ENCODE measurements around the gene RASA3. TPM values are rescaled to one million over a fixed set of nuclear protein-coding genes. Genes with fewer than 3 reads are reported as not detected.
"Not testable (repeated sequence)": the region's sequence is repeated elsewhere in the genome, so short reads cannot be mapped to it uniquely, and the experiment has no call there.

The RASA3 gene
- total RNA-seq, 6 experiments from 2014 or later = 3.5 to 7.9 (median 4.6) TPM

GRCh38 chr13:114116734-114117133 is 15.7 kb downstream of the RASA3 start:
- Histone ChIP-seq H3K36me3 (no peaks in the 10 kb centered on the region), H3K9me3 (no peaks in the 10 kb centered on the region), H3K4me1 (peaks cover 0 to 14% (median 2%) of the 10 kb centered on the region in 4 donors), H3K27ac (no peak overlapping the region), H3K4me3 (no peak overlapping the region), H3K27me3 (no peaks in the 10 kb centered on the region)
- no peak for TF ChIP-seq CTCF (IDR thresholded peaks at IDR 0.05)
- no peak for TF ChIP-seq POLR2A (IDR thresholded peaks at IDR 0.05)
- intact Hi-C loops (cut with DNase I) = no loop called here
- DNase-seq (peak in 1 of 3 donors; percentile 16), ATAC-seq (no peak)
- 65% methylated on average over 12 of the region's 17 CpGs for WGBS (ENCODE audit: insufficient coverage, low coverage, low lambda C conversion rate, missing lambda C conversion rate)

- no peaks in the 10 kb centered on the region for H3K27me3 ChIP-seq
- TF ChIP-seq CTCF (IDR thresholded peaks at IDR 0.05) (no peak), POLR2A (IDR thresholded peaks at IDR 0.05) (no peak)
- no peak for ATAC-seq
- peaks cover 0 to 14% (median 2%) of the 10 kb centered on the region in 4 donors for H3K4me1 ChIP-seq
- H3K27ac ChIP-seq = peak overlapping the region in 1 of 3 donors; percentile 41
- no peaks in the 10 kb centered on the region for H3K9me3 ChIP-seq
- H3K4me3 ChIP-seq = no peak overlapping the region
- no peaks in the 10 kb centered on the region for H3K36me3 ChIP-seq
- peak; percentile 18 to 46 (median 34) for DNase-seq
- intact Hi-C loops (cut with DNase I) = no loop called here
- 70% methylated on average over 10 of the region's 13 CpGs for WGBS (ENCODE audit: insufficient coverage, low coverage, low lambda C conversion rate, missing lambda C conversion rate)
Measured at GRCh38 chr13:114115796-114116195, 16.6 kb downstream of the RASA3 start.

GRCh38 chr13:114115191-114115671 is 17.2 kb downstream of the RASA3 start:
- WGBS (ENCODE audit: insufficient coverage, low coverage, low lambda C conversion rate, missing lambda C conversion rate) = 35% methylated on average over 5 of the region's 25 CpGs
- H3K4me3 ChIP-seq = no peak overlapping the region
- peaks cover 0 to 14% (median 2%) of the 10 kb centered on the region in 4 donors for H3K4me1 ChIP-seq
- peak; percentile 52 to 84 (median 68) for DNase-seq
- intact Hi-C loops (cut with DNase I) = no loop called here
- TF ChIP-seq CTCF (IDR thresholded peaks at IDR 0.05) (no peak), POLR2A (IDR thresholded peaks at IDR 0.05) (no peak)
- H3K27ac ChIP-seq = peak overlapping the region in 2 of 3 donors; percentile 15 to 53
- no peaks in the 10 kb centered on the region for H3K36me3 ChIP-seq
- H3K9me3 ChIP-seq = no peaks in the 10 kb centered on the region
- H3K27me3 ChIP-seq = no peaks in the 10 kb centered on the region
- peak; percentile 57 to 81 (median 70) for ATAC-seq

- ATAC-seq (peak in 2 of 4 donors; percentile 3 to 6), DNase-seq (peak; percentile 16 to 51 (median 28))
- H3K36me3 ChIP-seq; H3K4me3 ChIP-seq; H3K27me3 ChIP-seq; intact Hi-C loops (cut with DNase I); H3K9me3 ChIP-seq: not testable (repeated sequence)
- 60% methylated on average over 11 of the region's 12 CpGs for WGBS (ENCODE audit: insufficient coverage, low coverage, low lambda C conversion rate, missing lambda C conversion rate)
- H3K4me1 ChIP-seq = peaks cover 0 to 14% (median 2%) of the 10 kb centered on the region in 4 donors
- H3K27ac ChIP-seq = peak overlapping the region in 1 of 3 donors; percentile 53
Measured at GRCh38 chr13:114114666-114115065, 17.8 kb downstream of the RASA3 start.

- no peak overlapping the region for H3K4me3 ChIP-seq
- 92% methylated on average over 16 of the region's 18 CpGs for WGBS (ENCODE audit: insufficient coverage, low coverage, low lambda C conversion rate, missing lambda C conversion rate)
- ATAC-seq (no peak), DNase-seq (peak in 1 of 3 donors; percentile 24)
- H3K9me3 ChIP-seq = no peaks in the 10 kb centered on the region
- H3K4me1 ChIP-seq = peaks cover 0 to 13% (median 2%) of the 10 kb centered on the region in 4 donors
- intact Hi-C loops (cut with DNase I) = no loop called here
- H3K27me3 ChIP-seq = no peaks in the 10 kb centered on the region
- no peak overlapping the region for H3K27ac ChIP-seq
- H3K36me3 ChIP-seq = no peaks in the 10 kb centered on the region
- TF ChIP-seq CTCF (IDR thresholded peaks at IDR 0.05) (no peak), POLR2A (IDR thresholded peaks at IDR 0.05) (no peak)
Measured at GRCh38 chr13:114114006-114114640, 18.3 kb downstream of the RASA3 start.

- DNase-seq = peak; percentile 5 to 42 (median 13)
- H3K36me3 ChIP-seq; intact Hi-C loops (cut with DNase I); H3K27me3 ChIP-seq; H3K27ac ChIP-seq; H3K9me3 ChIP-seq; H3K4me3 ChIP-seq; ATAC-seq; H3K4me1 ChIP-seq: not testable (repeated sequence)
- WGBS (ENCODE audit: insufficient coverage, low coverage, low lambda C conversion rate, missing lambda C conversion rate) = no CpG with 5 or more reads among the region's 21 CpGs
Measured at GRCh38 chr13:114113395-114113794, 19.0 kb downstream of the RASA3 start.

Measured in right lobe of liver (tissue), 6 donors.